Osteoblast (primary cell): ENCODE measurements around the gene TBC1D9B. TPM values are rescaled to one million over a fixed set of nuclear protein-coding genes. Genes with fewer than 3 reads are reported as not detected.
A peak's percentile ranks its signal among the peaks of the same experiment; 100 is the strongest.

Experiments
- DNase-seq: peaks from one replicate; pipeline ENCODE4 v3.0.0; 2011; ENCODE audit warnings: low spot score, mixed read lengths; ENCODE audit not compliant: insufficient read length; ENCODE audit errors: missing footprints
- H2AFZ ChIP-seq: 2 replicates; pipeline ENCODE4 v1.6.0; 2011; ENCODE audit warnings: mild to moderate bottlenecking, low read length
- H3K27ac ChIP-seq: 2 replicates; pipeline ENCODE4 v1.5.1; 2011; ENCODE audit warnings: mild to moderate bottlenecking, low read depth, low read length, moderate library complexity
- H3K27me3 ChIP-seq: 2 replicates; pipeline ENCODE4 v1.6.0; 2012; ENCODE audit warnings: mild to moderate bottlenecking, control low read depth, inconsistent platforms, low read length, moderate library complexity; ENCODE audit not compliant: insufficient read depth
- H3K36me3 ChIP-seq: 2 replicates; pipeline ENCODE4 v1.5.1; 2011; ENCODE audit warnings: mild to moderate bottlenecking, low read length, control low read depth, moderate library complexity; ENCODE audit not compliant: insufficient read depth
- H3K4me1 ChIP-seq: 2 replicates; pipeline ENCODE4 v1.5.1; 2011; ENCODE audit warnings: mild to moderate bottlenecking, low read length, control low read depth, moderate library complexity; ENCODE audit not compliant: insufficient read depth
- H3K4me2 ChIP-seq: 2 replicates; pipeline ENCODE4 v1.6.0; 2011; ENCODE audit warnings: mild to moderate bottlenecking, low read length; ENCODE audit not compliant: insufficient read depth
- H3K4me3 ChIP-seq: fragments of 200-600 bp; sonication (generic); 3 replicates; pipeline ENCODE4 v1.5.1; 2012; ENCODE audit warnings: mild to moderate bottlenecking, low read length, inconsistent platforms; ENCODE audit not compliant: insufficient read depth
- H3K79me2 ChIP-seq: 2 replicates; pipeline ENCODE4 v1.6.0; 2012; ENCODE audit warnings: mild to moderate bottlenecking, low read length, control low read depth, inconsistent platforms; ENCODE audit not compliant: insufficient read depth
- H3K9me3 ChIP-seq: 2 replicates; pipeline ENCODE4 v1.5.1; 2011; ENCODE audit warnings: low read depth, low read length, control low read depth
- H4K20me1 ChIP-seq: 2 replicates; pipeline ENCODE4 v1.6.0; 2012; ENCODE audit warnings: mild to moderate bottlenecking, low read length, control low read depth; ENCODE audit not compliant: insufficient read depth
- CTCF ChIP-seq: IDR thresholded peaks from 2 replicates; pipeline ENCODE4 v1.5.1; 2011; ENCODE audit warnings: mild to moderate bottlenecking, low read depth, low read length, moderate library complexity; ENCODE audit errors: extremely low read depth
- total RNA-seq: library from RNA; depleted of rRNA; stranded (reverse); fragments of >200 nt; gene quantifications from 2 replicates; pipeline ENCODE4 v1.2.3, GENCODE V29; 2012

TBC1D9B gene
- 89.4 and 90.2 TPM in 2 replicates for total RNA-seq

GRCh38 chr5:179907556-179908324 lies at the start of gene TBC1D9B:
TBC1D9B (minus strand) TSS chr5:179907897; CDS start chr5:179907821, 76 bp downstream.
- TF ChIP-seq CTCF = peak; percentile 5
- peak within 1 kb of the TSS; percentile 98 for H2AFZ ChIP-seq
- peaks cover 35% of the 10 kb centered on the region for H3K79me2 ChIP-seq
- peak within 1 kb of the TSS; percentile 86 for H3K4me3 ChIP-seq
- H3K4me2 ChIP-seq = peak within 1 kb of the TSS; percentile 93
- H3K27ac ChIP-seq = peak within 1 kb of the TSS; percentile 37
- peaks cover 21% of the 10 kb centered on the region for H4K20me1 ChIP-seq
- peaks cover 6% of the 10 kb centered on the region for H3K4me1 ChIP-seq
- H3K27me3 ChIP-seq = no peaks in the 10 kb centered on the region
- peak; percentile 98 for DNase-seq
- H3K36me3 ChIP-seq = peaks cover 19% of the 10 kb centered on the region
- H3K9me3 ChIP-seq = no peaks in the 10 kb centered on the region

GRCh38 chr5:179955630-179956029 lies 47.9 kb upstream of the TBC1D9B start:
- Histone ChIP-seq H3K36me3 (no peaks in the 10 kb centered on the region), H4K20me1 (no peaks in the 10 kb centered on the region), H3K4me2 (no peak overlapping the region), H3K4me1 (no peaks in the 10 kb centered on the region), H3K79me2 (no peaks in the 10 kb centered on the region), H3K9me3 (no peaks in the 10 kb centered on the region), H3K27ac (no peak overlapping the region), H3K4me3 (no peak overlapping the region), H2AFZ (no peak overlapping the region), H3K27me3 (no peaks in the 10 kb centered on the region)
- TF ChIP-seq CTCF = no peak
- DNase-seq = no peak

GRCh38 chr5:179955062-179955461 lies 47.4 kb upstream of the TBC1D9B start:
- Histone ChIP-seq H3K79me2 (no peaks in the 10 kb centered on the region), H4K20me1 (no peaks in the 10 kb centered on the region), H3K4me3 (no peak overlapping the region), H3K27ac (no peak overlapping the region), H2AFZ (no peak overlapping the region), H3K9me3 (no peaks in the 10 kb centered on the region), H3K4me2 (no peak overlapping the region), H3K27me3 (no peaks in the 10 kb centered on the region), H3K36me3 (no peaks in the 10 kb centered on the region), H3K4me1 (no peaks in the 10 kb centered on the region)
- no peak for TF ChIP-seq CTCF
- peak; percentile 73 for DNase-seq

GRCh38 chr5:179954434-179954833 lies 46.7 kb upstream of the TBC1D9B start:
- H3K79me2 ChIP-seq = no peaks in the 10 kb centered on the region
- H3K27me3 ChIP-seq = no peaks in the 10 kb centered on the region
- H3K4me2 ChIP-seq = no peak overlapping the region
- no peaks in the 10 kb centered on the region for H3K4me1 ChIP-seq
- no peaks in the 10 kb centered on the region for H4K20me1 ChIP-seq
- no peak overlapping the region for H3K27ac ChIP-seq
- no peak for TF ChIP-seq CTCF
- no peak overlapping the region for H3K4me3 ChIP-seq
- no peak overlapping the region for H2AFZ ChIP-seq
- H3K9me3 ChIP-seq = no peaks in the 10 kb centered on the region
- H3K36me3 ChIP-seq = no peaks in the 10 kb centered on the region
- DNase-seq = no peak
